NB4 (cell line): ENCODE results near the gene TNFSF10.
A peak's percentile ranks its signal among the peaks of the same experiment; 100 is the strongest.

Experiments
- DNase-seq: peaks from one replicate; pipeline ENCODE4 v3.0.0; 2010; ENCODE audit warnings: low read depth
- H3K4me3 ChIP-seq: one replicate; pipeline ENCODE4 v1.5.1; 2011; ENCODE audit warnings: mild to moderate bottlenecking, low read depth, low read length, moderate library complexity
- MYC ChIP-seq: IDR thresholded peaks from 2 replicates; pipeline ENCODE4 v1.6.1; 2011; ENCODE audit warnings: low read depth, low read length
- POLR2A ChIP-seq: IDR thresholded peaks from 2 replicates; pipeline ENCODE4 v1.6.1; 2011; ENCODE audit warnings: mild to moderate bottlenecking; ENCODE audit not compliant: insufficient read length; ENCODE audit errors: extremely low read depth
- TF ChIP-seq, protein P1 (sequence below): IDR thresholded peaks from one replicate; pipeline ENCODE4 v1.5.1; 2012; ENCODE audit warnings: low read depth, low read length
- TF ChIP-seq, protein P2 (sequence below): IDR thresholded peaks from 2 replicates; pipeline ENCODE4 v1.6.1; 2011; ENCODE audit warnings: low read depth, low read length

TNFSF10 gene

DNA sequence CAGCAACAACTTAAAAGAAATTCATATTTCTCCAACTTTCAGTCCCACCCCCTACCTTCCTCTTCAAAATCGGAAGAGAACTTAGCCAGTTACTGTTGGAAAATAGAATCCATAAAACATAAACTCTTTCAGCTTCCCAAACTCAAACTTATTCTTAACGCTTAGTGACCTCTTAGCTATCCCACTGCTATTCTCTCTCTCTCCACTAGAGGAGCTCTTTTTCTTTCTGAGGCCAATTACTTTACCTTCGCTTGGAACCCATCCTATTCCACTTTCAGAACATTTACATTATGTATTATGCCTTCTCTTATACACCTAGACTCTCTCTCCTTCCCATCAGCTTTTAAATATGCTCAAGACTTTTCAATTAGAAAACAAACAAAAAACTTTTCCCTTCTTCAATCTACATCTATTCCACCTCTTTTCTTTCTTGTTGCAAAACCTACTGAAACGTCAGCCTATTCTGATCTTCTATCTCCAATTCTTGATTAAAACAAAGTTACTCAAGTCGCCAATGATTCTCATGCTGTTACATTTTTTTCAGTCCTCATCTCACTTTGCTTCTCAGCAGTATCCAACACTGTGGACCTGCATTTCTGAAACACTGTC, 61.6 kb downstream of the TNFSF10 start:
- no peak for TF ChIP-seq POLR2A
- TF ChIP-seq, protein P1, sequence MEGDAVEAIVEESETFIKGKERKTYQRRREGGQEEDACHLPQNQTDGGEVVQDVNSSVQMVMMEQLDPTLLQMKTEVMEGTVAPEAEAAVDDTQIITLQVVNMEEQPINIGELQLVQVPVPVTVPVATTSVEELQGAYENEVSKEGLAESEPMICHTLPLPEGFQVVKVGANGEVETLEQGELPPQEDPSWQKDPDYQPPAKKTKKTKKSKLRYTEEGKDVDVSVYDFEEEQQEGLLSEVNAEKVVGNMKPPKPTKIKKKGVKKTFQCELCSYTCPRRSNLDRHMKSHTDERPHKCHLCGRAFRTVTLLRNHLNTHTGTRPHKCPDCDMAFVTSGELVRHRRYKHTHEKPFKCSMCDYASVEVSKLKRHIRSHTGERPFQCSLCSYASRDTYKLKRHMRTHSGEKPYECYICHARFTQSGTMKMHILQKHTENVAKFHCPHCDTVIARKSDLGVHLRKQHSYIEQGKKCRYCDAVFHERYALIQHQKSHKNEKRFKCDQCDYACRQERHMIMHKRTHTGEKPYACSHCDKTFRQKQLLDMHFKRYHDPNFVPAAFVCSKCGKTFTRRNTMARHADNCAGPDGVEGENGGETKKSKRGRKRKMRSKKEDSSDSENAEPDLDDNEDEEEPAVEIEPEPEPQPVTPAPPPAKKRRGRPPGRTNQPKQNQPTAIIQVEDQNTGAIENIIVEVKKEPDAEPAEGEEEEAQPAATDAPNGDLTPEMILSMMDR: peak; percentile 83
- H3K4me3 ChIP-seq: no peak overlapping the region
- peak; percentile 42 for DNase-seq

DNA sequence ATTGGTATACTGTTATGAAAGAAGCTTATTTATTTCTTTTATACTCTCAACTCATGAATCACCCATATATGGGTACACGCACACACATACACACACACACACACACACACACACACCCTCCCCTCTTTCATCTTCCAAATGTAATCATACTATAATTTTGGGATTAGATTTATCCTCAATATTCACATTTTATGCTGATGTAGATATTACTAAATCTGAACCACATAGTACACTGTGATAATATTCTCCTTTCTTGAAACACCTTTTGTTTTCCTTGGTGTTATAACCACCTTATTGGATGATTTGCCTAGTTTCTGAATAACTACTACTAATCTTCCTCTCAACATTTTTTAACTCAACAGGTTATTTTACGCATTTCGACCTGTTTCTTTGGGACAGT, 66.8 kb downstream of the TNFSF10 start:
- H3K4me3 ChIP-seq: no peak overlapping the region
- DNase-seq: no peak
- TF ChIP-seq, protein P2, sequence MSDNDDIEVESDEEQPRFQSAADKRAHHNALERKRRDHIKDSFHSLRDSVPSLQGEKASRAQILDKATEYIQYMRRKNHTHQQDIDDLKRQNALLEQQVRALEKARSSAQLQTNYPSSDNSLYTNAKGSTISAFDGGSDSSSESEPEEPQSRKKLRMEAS: no peak
- TF ChIP-seq, protein P1: no peak
- TF ChIP-seq POLR2A (no peak), MYC (no peak)
